GM12878 (cell line): ENCODE results near the gene EIF2S1. TPM values are rescaled to one million over a fixed set of nuclear protein-coding genes. Genes with fewer than 3 reads are reported as not detected.

ENCODE experiments used
- ESRRA ChIP-seq: IDR thresholded peaks from 2 replicates; pipeline ENCODE4 v1.6.1; 2012; ENCODE audit warnings: mild to moderate bottlenecking, low read length, improper control_type of control experiment
- HDAC2 ChIP-seq: fragments of 200-600 bp; sonication (generic); IDR thresholded peaks from 2 replicates; pipeline ENCODE4 v1.6.1; 2017
- JUNB ChIP-seq: IDR thresholded peaks from 2 replicates; pipeline ENCODE4 v1.6.1; 2016; ENCODE audit warnings: antibody characterized with exemption, mild to moderate bottlenecking
- PAX8 ChIP-seq: fragments of 450-650 bp; IDR thresholded peaks from 2 replicates; pipeline ENCODE4 v1.6.1; 2017; ENCODE audit warnings: mild to moderate bottlenecking, moderate library complexity
- POLR2AphosphoS5 ChIP-seq: IDR thresholded peaks from 2 replicates; pipeline ENCODE4 v1.6.1; 2011; ENCODE audit warnings: mild to moderate bottlenecking, low read length, inconsistent platforms
- RBBP5 ChIP-seq: fragments of 200-600 bp; sonication (generic); conservative IDR thresholded peaks from 2 replicates; pipeline ENCODE4 v1.6.1; 2016
- SRF ChIP-seq, 2 experiments: IDR thresholded peaks; 2 replicates each; pipeline ENCODE4 v1.6.1; 2011; ENCODE audit warnings: low read depth in 2 of 2, low read length in 2 of 2, mild to moderate bottlenecking in 1 of 2, moderate library complexity in 1 of 2
- TCF12 ChIP-seq: IDR thresholded peaks from 2 replicates; pipeline ENCODE4 v1.6.1; 2011; ENCODE audit warnings: low read depth, mild to moderate bottlenecking, low read length
- polyA plus RNA-seq, 11 experiments: library from polyadenylated mRNA; depleted of rRNA in 4 of 11; unstranded in 6 of 11; stranded (reverse) in 5 of 11; fragments of >200 nt; fragmentation: Nextera tagmentation in 4 of 11; fragmentation: Illumina TruSeq in 1 of 11; extraction: Ambion mirVana in 4 of 11; extraction: Trizol in 1 of 11; gene quantifications; 1 replicate in 1 of 11; 2 replicates in 10 of 11; pipeline versions ENCODE4 v1.2.1 to v1.2.3, GENCODE V29; 2011 to 2016; ENCODE audit warnings: inconsistent platforms in 2 of 11, missing spikeins in 2 of 11, low read depth in 1 of 11
- total RNA-seq, 4 experiments: library from RNA; depleted of rRNA in 3 of 4; stranded (reverse); fragments of >200 nt in 3 of 4; fragmentation: Illumina TruSeq in 1 of 4; extraction: Trizol in 1 of 4; gene quantifications; 2 replicates each; pipeline versions ENCODE4 v1.2.1 to v1.2.3, GENCODE V29; 2013 to 2021
- TF ChIP-seq, protein P1 (sequence below): fragments of 450-650 bp; IDR thresholded peaks from 2 replicates; pipeline ENCODE4 v1.6.1; 2017; ENCODE audit warnings: low read depth, mild to moderate bottlenecking, moderate library complexity
- TF ChIP-seq, protein P2 (sequence below): fragments of 450-650 bp; conservative IDR thresholded peaks from 2 replicates; pipeline ENCODE4 v1.6.1; 2017; ENCODE audit warnings: mild to moderate bottlenecking, moderate library complexity
- TF ChIP-seq, protein P3 (sequence below): fragments of 450-650 bp; IDR thresholded peaks from 2 replicates; pipeline ENCODE4 v1.6.1; 2017; ENCODE audit warnings: antibody characterized with exemption, mild to moderate bottlenecking, moderate library complexity

The EIF2S1 gene
- total and polyA plus RNA-seq, 10 of the 15 experiments (the other 5 are each of a cell fraction or from before 2014, with no cell fraction given) = 155 to 563 (median 262) TPM

DNA sequence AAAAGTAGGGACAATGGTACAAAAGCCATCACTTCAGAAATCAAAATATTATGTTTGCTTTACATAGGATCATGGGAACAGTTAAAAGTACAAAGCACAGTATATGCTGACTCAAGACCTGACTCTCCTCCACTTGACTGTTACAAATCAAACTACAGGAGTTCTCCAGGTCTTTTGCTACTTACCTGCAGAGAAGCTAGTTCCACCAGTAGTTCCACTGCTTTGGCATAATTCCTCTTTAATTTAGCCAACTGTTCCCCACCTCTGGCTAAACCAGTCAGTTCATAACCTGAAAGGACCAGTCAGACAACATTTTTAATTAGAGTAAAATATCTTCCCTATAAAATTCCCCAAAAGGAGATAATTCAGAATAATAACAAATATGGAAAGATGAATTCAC lies 14.5 kb upstream of the EIF2S1 start (continued):
- TF ChIP-seq JUNB (no peak), HDAC2 (no peak), TCF12 (no peak), SRF (IDR thresholded peaks at IDR 0.05; ENCODE audit: low read depth in 2 of 2, low read length in 2 of 2) (no peak), POLR2AphosphoS5 (no peak), ESRRA (no peak), RBBP5 (no peak), PAX8 (no peak)
- TF ChIP-seq, protein P1, sequence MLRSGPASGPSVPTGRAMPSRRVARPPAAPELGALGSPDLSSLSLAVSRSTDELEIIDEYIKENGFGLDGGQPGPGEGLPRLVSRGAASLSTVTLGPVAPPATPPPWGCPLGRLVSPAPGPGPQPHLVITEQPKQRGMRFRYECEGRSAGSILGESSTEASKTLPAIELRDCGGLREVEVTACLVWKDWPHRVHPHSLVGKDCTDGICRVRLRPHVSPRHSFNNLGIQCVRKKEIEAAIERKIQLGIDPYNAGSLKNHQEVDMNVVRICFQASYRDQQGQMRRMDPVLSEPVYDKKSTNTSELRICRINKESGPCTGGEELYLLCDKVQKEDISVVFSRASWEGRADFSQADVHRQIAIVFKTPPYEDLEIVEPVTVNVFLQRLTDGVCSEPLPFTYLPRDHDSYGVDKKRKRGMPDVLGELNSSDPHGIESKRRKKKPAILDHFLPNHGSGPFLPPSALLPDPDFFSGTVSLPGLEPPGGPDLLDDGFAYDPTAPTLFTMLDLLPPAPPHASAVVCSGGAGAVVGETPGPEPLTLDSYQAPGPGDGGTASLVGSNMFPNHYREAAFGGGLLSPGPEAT = no peak
- TF ChIP-seq, protein P2, sequence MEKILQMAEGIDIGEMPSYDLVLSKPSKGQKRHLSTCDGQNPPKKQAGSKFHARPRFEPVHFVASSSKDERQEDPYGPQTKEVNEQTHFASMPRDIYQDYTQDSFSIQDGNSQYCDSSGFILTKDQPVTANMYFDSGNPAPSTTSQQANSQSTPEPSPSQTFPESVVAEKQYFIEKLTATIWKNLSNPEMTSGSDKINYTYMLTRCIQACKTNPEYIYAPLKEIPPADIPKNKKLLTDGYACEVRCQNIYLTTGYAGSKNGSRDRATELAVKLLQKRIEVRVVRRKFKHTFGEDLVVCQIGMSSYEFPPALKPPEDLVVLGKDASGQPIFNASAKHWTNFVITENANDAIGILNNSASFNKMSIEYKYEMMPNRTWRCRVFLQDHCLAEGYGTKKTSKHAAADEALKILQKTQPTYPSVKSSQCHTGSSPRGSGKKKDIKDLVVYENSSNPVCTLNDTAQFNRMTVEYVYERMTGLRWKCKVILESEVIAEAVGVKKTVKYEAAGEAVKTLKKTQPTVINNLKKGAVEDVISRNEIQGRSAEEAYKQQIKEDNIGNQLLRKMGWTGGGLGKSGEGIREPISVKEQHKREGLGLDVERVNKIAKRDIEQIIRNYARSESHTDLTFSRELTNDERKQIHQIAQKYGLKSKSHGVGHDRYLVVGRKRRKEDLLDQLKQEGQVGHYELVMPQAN = no peak
- TF ChIP-seq, protein P3, sequence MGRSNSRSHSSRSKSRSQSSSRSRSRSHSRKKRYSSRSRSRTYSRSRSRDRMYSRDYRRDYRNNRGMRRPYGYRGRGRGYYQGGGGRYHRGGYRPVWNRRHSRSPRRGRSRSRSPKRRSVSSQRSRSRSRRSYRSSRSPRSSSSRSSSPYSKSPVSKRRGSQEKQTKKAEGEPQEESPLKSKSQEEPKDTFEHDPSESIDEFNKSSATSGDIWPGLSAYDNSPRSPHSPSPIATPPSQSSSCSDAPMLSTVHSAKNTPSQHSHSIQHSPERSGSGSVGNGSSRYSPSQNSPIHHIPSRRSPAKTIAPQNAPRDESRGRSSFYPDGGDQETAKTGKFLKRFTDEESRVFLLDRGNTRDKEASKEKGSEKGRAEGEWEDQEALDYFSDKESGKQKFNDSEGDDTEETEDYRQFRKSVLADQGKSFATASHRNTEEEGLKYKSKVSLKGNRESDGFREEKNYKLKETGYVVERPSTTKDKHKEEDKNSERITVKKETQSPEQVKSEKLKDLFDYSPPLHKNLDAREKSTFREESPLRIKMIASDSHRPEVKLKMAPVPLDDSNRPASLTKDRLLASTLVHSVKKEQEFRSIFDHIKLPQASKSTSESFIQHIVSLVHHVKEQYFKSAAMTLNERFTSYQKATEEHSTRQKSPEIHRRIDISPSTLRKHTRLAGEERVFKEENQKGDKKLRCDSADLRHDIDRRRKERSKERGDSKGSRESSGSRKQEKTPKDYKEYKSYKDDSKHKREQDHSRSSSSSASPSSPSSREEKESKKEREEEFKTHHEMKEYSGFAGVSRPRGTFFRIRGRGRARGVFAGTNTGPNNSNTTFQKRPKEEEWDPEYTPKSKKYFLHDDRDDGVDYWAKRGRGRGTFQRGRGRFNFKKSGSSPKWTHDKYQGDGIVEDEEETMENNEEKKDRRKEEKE = no peak
